OCI-LY3 (cell line): ENCODE results near the gene MAP4.

Experiments
- CTCF ChIP-seq: fragments of 200-600, 300-600 bp; sonication (generic); IDR thresholded peaks from 2 replicates; pipeline ENCODE4 v1.5.1; 2014; ENCODE audit warnings: antibody characterized with exemption, low read length, low read depth
- EZH2phosphoT487 ChIP-seq: fragments of 200-600 bp; shearing (Covaris generic); IDR thresholded peaks from 2 replicates; pipeline ENCODE4 v1.6.1; 2018; ENCODE audit warnings: antibody characterized with exemption, mixed run types, low read depth

GRCh38 chr3:47910777-47911440 is 105.3 kb downstream of the MAP4 start:
- TF ChIP-seq CTCF (no peak), EZH2phosphoT487 (no peak)
